ENCODE measurements around the gene SARS2.
"Not testable (repeated sequence)": the region's sequence is repeated elsewhere in the genome, so short reads cannot be mapped to it uniquely, and the experiment has no call there.

GRCh38 chr19:38966149-38966548 lies 35.6 kb upstream of the SARS2 start:
- TF ChIP-seq MAX (IDR thresholded peaks at IDR 0.05; ENCODE audit: low read depth, low read length); MYC (IDR thresholded peaks at IDR 0.05; ENCODE audit: low read depth, low read length); POLR2A (IDR thresholded peaks at IDR 0.05; ENCODE audit: extremely low read depth, insufficient read length); CTCF (IDR thresholded peaks at IDR 0.05; ENCODE audit: low read depth, low read length): not testable (repeated sequence)
